Esophagus squamous epithelium (tissue), 5 donors: Measurements from ENCODE around the gene RWDD1. TPM values are rescaled to one million over a fixed set of nuclear protein-coding genes. Genes with fewer than 3 reads are reported as not detected.

Experiments used
- DNase-seq: peaks from one replicate; lab custom pipeline; 2025; lab: John Stamatoyannopoulos, UW
- H3K27ac ChIP-seq, 4 donors: fragments of 200-600 bp; sonication (generic); one replicate each; pipeline ENCODE4 v1.5.1; 2016 to 2019; ENCODE audit warnings: mild to moderate bottlenecking in 1 of 4
- H3K27me3 ChIP-seq, 4 donors: fragments of 200-600 bp; sonication (generic); 1 replicate in 3 of 4; 2 replicates in 1 of 4; pipeline versions ENCODE4 v1.5.1 to v1.6.0; 2017 to 2021; ENCODE audit warnings: antibody characterized with exemption in 1 of 4
- H3K36me3 ChIP-seq, 3 donors: fragments of 200-600 bp; sonication (generic); one replicate each; pipeline ENCODE4 v1.5.1; 2016 to 2019
- H3K4me1 ChIP-seq, 3 donors: fragments of 200-600 bp; sonication (generic); one replicate each; pipeline ENCODE4 v1.5.1; 2017 to 2019
- H3K4me3 ChIP-seq, 4 donors: fragments of 200-600 bp; sonication (generic); 1 replicate in 3 of 4; 2 replicates in 1 of 4; pipeline ENCODE4 v1.5.1; 2016 to 2019; ENCODE audit warnings: mild to moderate bottlenecking in 2 of 4, moderate library complexity in 1 of 4
- H3K9me3 ChIP-seq, 3 donors: fragments of 200-600 bp; sonication (generic); one replicate each; pipeline ENCODE4 v1.5.1; 2016 to 2019
- CTCF ChIP-seq, 6 experiments: fragments of 450-650 bp in 4 of 6; fragments of 200-600 bp in 2 of 6; sonication (generic) in 2 of 6; IDR thresholded peaks; one replicate each; pipeline ENCODE4 v1.5.1; 2016 to 2019; ENCODE audit warnings: antibody characterized with exemption in 6 of 6, mild to moderate bottlenecking in 4 of 6, moderate library complexity in 4 of 6
- POLR2A ChIP-seq, 4 donors: fragments of 450-650 bp; IDR thresholded peaks; one replicate each; pipeline ENCODE4 v1.6.1; 2017; ENCODE audit warnings: antibody characterized with exemption in 4 of 4, mild to moderate bottlenecking in 4 of 4, moderate library complexity in 3 of 4
- WGBS, 2 donors: methylation state at CpG; one replicate each; pipeline ENCODE4 v1.1.5; 2018; 5-methylcytosine and 5-hydroxymethylcytosine counted together
- intact Hi-C: fragments of 100-400 bp; cut with DNase I; formaldehyde crosslinking; loops from one replicate; pipeline ENCODE4 v1.15.0; 2022
- total RNA-seq, 4 donors: library from RNA; depleted of rRNA; stranded (reverse); fragments of >200 nt; gene quantifications; one replicate each; pipeline ENCODE4 v1.1.0, GENCODE V29; 2016
- donor health status: DM: yes; HTN: yes; CAD: no.

Gene RWDD1, protein sequence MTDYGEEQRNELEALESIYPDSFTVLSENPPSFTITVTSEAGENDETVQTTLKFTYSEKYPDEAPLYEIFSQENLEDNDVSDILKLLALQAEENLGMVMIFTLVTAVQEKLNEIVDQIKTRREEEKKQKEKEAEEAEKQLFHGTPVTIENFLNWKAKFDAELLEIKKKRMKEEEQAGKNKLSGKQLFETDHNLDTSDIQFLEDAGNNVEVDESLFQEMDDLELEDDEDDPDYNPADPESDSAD
- 10 to 100 TPM; 13.4 to 44.3 (median 29.9) TPM for total RNA-seq

DNA sequence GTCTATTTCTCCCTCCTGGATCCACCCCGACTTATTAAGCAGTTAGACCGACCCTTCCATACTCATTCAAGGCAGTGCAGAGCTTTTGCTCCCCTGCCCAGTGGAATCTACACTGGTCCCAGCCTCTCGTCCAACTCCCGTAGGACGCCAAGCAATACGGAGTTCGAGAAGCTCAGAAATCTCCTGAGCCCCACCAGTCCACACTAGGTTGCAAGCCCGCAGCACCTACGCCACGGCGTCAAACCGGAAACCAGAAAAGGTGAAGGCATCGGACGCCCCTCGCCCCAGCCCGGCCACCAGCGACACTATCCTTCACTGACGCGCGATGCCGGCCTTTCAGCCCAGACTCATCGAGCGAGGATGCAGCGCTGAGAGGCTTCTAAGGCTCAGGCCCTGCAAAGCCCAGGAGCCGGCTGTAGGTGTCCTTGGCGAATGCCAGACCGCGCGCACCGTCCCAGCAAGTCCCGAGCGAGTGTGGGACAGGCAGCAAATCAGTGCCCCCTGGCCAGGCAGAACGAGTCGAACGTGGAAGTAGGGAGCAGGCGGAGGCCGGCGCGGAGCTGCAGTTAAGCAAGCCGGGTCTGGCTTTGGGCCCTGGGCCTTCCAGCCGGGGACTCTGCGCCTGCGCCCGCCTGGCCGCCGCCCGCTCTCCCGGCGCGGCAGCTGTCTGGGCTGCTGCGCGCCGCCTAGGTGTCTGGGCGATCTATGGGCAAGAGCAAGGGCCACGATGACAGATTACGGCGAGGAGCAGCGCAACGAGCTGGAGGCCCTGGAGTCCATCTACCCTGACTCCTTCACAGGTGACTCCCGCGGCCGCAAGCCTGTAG, at the start of gene RWDD1:
TSS of gene RWDD1 (plus strand) at position 649 of the 827 bp plus-strand sequence. CDS start at position 728, 79 bp downstream.
- Histone ChIP-seq H3K36me3 (peaks cover 0 to 18% (median 0%) of the 10 kb centered on the region in 3 donors), H3K4me3 (peak within 1 kb of the TSS; percentile 76 to 96 (median 84)), H3K27ac (peak within 1 kb of the TSS; percentile 87 to 96 (median 94)), H3K4me1 (peaks cover 17 to 47% (median 19%) of the 10 kb centered on the region in 3 donors), H3K27me3 (no peaks in the 10 kb centered on the region), H3K9me3 (no peaks in the 10 kb centered on the region)
- intact Hi-C loops: no loop called here
- 0% methylated on average over 8 to 34 of the region's 62 CpGs for WGBS, 2 donors
- TF ChIP-seq POLR2A (IDR thresholded peaks at IDR 0.05) (peak in 3 of 4 donors; percentile 26 to 75 (median 72)), CTCF (IDR thresholded peaks at IDR 0.05) (peak in 3 of 6 experiments; percentile 22 to 36 (median 29))
- DNase-seq: peak; percentile 96

DNA sequence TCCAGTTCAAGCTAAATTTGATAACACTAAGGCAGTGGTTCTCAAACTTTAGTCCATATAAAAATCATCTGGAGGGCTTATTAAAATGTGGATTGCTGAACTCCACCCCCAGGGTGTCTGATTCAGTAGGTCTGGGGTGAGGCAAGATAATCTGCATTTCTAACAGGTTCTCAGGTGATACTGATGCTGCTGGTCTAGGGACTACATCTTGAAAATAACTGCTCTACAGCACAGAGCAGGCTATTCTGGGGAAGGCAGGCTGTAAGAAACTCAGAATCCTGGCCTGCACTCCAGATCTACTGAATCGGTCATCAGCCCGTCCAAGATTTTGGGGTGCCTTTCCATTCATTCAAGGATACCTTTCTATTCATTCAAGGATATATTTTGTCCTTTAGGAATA, 48.4 kb upstream of the RWDD1 start:
- no peak for DNase-seq
- Histone ChIP-seq H3K27ac (no peak overlapping the region), H3K36me3 (no peaks in the 10 kb centered on the region), H3K9me3 (no peaks in the 10 kb centered on the region), H3K4me1 (peaks cover 0 to 7% (median 0%) of the 10 kb centered on the region in 3 donors), H3K27me3 (no peaks in the 10 kb centered on the region), H3K4me3 (no peak overlapping the region)
- no peak for TF ChIP-seq CTCF (IDR thresholded peaks at IDR 0.05)
- TF ChIP-seq POLR2A (IDR thresholded peaks at IDR 0.05): no peak
- WGBS, 2 donors: 88 to 92% methylated on average over 2 of the region's 2 CpGs
- intact Hi-C loops: no loop called here

DNA sequence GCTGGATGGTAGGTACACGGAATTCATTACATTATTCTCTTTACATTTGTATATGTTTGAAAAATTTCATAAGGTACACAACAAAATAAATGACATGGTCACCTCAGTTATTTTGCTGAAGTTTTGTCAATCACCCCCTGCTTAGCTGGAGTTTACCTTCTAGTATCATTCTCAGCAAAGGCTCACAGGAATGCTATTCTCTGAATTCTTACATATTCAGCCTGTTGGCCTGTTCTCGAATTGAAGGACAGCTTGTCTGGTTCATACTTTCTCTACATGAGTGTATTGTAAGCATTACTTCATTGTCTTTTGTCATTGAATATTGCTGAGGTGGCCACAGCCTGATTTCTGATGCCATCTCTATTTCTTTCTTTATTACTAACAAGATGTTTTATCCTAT, 47.1 kb upstream of the RWDD1 start:
- 55 to 89% methylated on average over 2 of the region's 2 CpGs for whole genome bisulfite sequencing, 2 donors
- intact Hi-C loops: no loop called here

GRCh38 chr6:116528133-116528532, 43.2 kb upstream of the RWDD1 start:
- Histone ChIP-seq H3K4me1 (peaks cover 0 to 19% (median 0%) of the 10 kb centered on the region in 3 donors), H3K9me3 (no peaks in the 10 kb centered on the region), H3K27ac (no peak overlapping the region), H3K4me3 (no peak overlapping the region), H3K27me3 (no peaks in the 10 kb centered on the region), H3K36me3 (no peaks in the 10 kb centered on the region)
- no peak for TF ChIP-seq POLR2A (IDR thresholded peaks at IDR 0.05)
- TF ChIP-seq CTCF (IDR thresholded peaks at IDR 0.05): peak in 1 of 6 experiments; percentile 4
- no peak for DNase-seq
- WGBS, 2 donors: 35 to 59% methylated on average over 1 of the region's 1 CpG
- intact Hi-C loops: no loop called here

More for the DNA sequence above, 47.1 kb upstream of the RWDD1 start:
- Histone ChIP-seq H3K36me3 (no peaks in the 10 kb centered on the region), H3K4me1 (peaks cover 0 to 19% (median 0%) of the 10 kb centered on the region in 3 donors), H3K27ac (no peak overlapping the region), H3K27me3 (no peaks in the 10 kb centered on the region), H3K9me3 (no peaks in the 10 kb centered on the region), H3K4me3 (no peak overlapping the region)
- no peak for TF ChIP-seq CTCF (IDR thresholded peaks at IDR 0.05)
- TF ChIP-seq POLR2A (IDR thresholded peaks at IDR 0.05): no peak
- no peak for DNase-seq

DNA sequence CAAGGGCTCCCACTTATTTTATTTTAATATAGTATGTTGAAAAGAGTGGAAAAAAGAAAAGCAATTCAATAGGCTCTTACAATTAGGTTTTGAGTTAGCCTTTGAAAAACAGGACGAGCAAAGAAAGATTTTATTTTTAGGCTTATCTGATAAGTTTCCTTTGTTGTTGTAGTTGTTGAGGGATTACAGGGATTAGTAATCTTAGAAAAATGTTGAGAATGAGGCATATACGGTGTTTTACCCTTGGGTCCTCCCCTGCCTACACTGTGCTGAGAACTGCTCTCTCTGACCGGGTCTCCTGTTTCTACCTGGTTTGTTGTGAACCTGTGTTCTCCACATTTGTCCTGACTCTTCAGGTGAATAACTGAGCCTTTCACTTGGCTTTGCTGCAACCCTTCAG, 42.5 kb upstream of the RWDD1 start:
- Histone ChIP-seq H3K9me3 (no peaks in the 10 kb centered on the region), H3K4me1 (peaks cover 0 to 19% (median 0%) of the 10 kb centered on the region in 3 donors), H3K27ac (no peak overlapping the region), H3K36me3 (no peaks in the 10 kb centered on the region), H3K4me3 (no peak overlapping the region), H3K27me3 (no peaks in the 10 kb centered on the region)
- TF ChIP-seq POLR2A (IDR thresholded peaks at IDR 0.05): no peak
- no peak for TF ChIP-seq CTCF (IDR thresholded peaks at IDR 0.05)
- 40 to 44% methylated on average over 3 of the region's 3 CpGs for WGBS, 2 donors
- intact Hi-C loops: no loop called here
- DNase-seq: no peak
